Measurements from ENCODE around the gene C1orf210. TPM values are rescaled to one million over a fixed set of nuclear protein-coding genes. Genes with fewer than 3 reads are reported as not detected.
A peak's percentile ranks its signal among the peaks of the same experiment; 100 is the strongest.

Gene C1orf210
- total and polyA plus RNA-seq, 12 donors: not detected

- no peaks in the 10 kb centered on the region for H3K27me3 ChIP-seq
- TF ChIP-seq, protein P1, sequence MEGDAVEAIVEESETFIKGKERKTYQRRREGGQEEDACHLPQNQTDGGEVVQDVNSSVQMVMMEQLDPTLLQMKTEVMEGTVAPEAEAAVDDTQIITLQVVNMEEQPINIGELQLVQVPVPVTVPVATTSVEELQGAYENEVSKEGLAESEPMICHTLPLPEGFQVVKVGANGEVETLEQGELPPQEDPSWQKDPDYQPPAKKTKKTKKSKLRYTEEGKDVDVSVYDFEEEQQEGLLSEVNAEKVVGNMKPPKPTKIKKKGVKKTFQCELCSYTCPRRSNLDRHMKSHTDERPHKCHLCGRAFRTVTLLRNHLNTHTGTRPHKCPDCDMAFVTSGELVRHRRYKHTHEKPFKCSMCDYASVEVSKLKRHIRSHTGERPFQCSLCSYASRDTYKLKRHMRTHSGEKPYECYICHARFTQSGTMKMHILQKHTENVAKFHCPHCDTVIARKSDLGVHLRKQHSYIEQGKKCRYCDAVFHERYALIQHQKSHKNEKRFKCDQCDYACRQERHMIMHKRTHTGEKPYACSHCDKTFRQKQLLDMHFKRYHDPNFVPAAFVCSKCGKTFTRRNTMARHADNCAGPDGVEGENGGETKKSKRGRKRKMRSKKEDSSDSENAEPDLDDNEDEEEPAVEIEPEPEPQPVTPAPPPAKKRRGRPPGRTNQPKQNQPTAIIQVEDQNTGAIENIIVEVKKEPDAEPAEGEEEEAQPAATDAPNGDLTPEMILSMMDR (IDR thresholded peaks at IDR 0.05): no peak
- DNase-seq: peak in 1 of 2 donors; percentile 64
- intact Hi-C loops (cut with DNase I): no loop called here
- ATAC-seq: peak; percentile 66 to 93 (median 86)
- no peak overlapping the region for H3K27ac ChIP-seq
- H3K4me3 ChIP-seq: no peak overlapping the region
- no peaks in the 10 kb centered on the region for H3K36me3 ChIP-seq
- no peaks in the 10 kb centered on the region for H3K9me3 ChIP-seq
- WGBS, 2 donors: 71 to 76% methylated on average over 10 of the region's 10 CpGs
- H3K4me1 ChIP-seq: peaks cover 0 to 21% (median 10%) of the 10 kb centered on the region in 9 donors
Observed at GRCh38 chr1:43255438-43256210, 29.8 kb downstream of the C1orf210 start.

DNA sequence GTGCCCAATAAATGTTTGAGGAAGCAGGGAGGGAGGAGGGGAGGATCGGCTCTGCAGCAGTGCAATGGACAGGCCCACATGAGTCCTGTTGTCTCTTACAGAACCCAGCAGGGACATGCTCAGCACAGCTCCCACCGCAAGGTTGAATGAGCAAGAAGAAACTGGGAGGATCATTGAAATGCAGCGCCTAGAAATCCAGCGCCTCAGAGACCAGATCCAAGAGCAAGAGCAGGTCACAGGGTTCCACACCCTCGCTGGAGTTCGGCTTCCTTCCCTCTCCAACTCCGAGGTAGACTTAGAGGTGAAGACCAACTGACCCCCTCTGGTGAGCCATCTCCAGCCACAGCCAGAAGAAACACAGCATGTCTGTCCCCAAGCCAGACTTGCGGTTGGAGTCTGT, 31.5 kb downstream of the C1orf210 start:
- Histone ChIP-seq H3K36me3 (no peaks in the 10 kb centered on the region), H3K4me3 (no peak overlapping the region), H3K9me3 (no peaks in the 10 kb centered on the region), H3K27me3 (no peaks in the 10 kb centered on the region), H3K4me1 (peaks cover 0 to 21% (median 10%) of the 10 kb centered on the region in 9 donors), H3K27ac (no peak overlapping the region)
- ATAC-seq: no peak
- WGBS, 2 donors: 82 to 86% methylated on average over 8 of the region's 8 CpGs
- TF ChIP-seq, protein P1 (IDR thresholded peaks at IDR 0.05): no peak
- intact Hi-C loops (cut with DNase I): no loop called here
- no peak for DNase-seq

GRCh38 chr1:43253173-43253572, 32.2 kb downstream of the C1orf210 start:
- DNase-seq: no peak
- ATAC-seq: no peak
- no peak overlapping the region for H3K4me3 ChIP-seq
- no peaks in the 10 kb centered on the region for H3K27me3 ChIP-seq
- peaks cover 0 to 21% (median 10%) of the 10 kb centered on the region in 9 donors for H3K4me1 ChIP-seq
- TF ChIP-seq, protein P1 (IDR thresholded peaks at IDR 0.05): no peak
- 87 to 93% methylated on average over 4 of the region's 4 CpGs for WGBS, 2 donors
- H3K36me3 ChIP-seq: no peaks in the 10 kb centered on the region
- H3K9me3 ChIP-seq: no peaks in the 10 kb centered on the region
- intact Hi-C loops (cut with DNase I): no loop called here
- H3K27ac ChIP-seq: no peak overlapping the region

- intact Hi-C loops (cut with DNase I): no loop called here
- 93 to 94% methylated on average over 1 of the region's 1 CpG for WGBS, 2 donors
- DNase-seq: no peak
- TF ChIP-seq, protein P1 (IDR thresholded peaks at IDR 0.05): no peak
- Histone ChIP-seq H3K36me3 (no peaks in the 10 kb centered on the region), H3K9me3 (peaks cover 0 to 7% (median 0%) of the 10 kb centered on the region in 11 donors), H3K27ac (no peak overlapping the region), H3K27me3 (no peaks in the 10 kb centered on the region), H3K4me3 (no peak overlapping the region), H3K4me1 (peaks cover 0 to 21% (median 10%) of the 10 kb centered on the region in 9 donors)
- ATAC-seq: no peak
Observed at GRCh38 chr1:43252225-43252624, 33.2 kb downstream of the C1orf210 start.
